NCI-H345 treated with DMSO at 0.1 percent for 48 hours (cell line): ENCODE results near the gene SPIB.

Experiments used
- DNase-seq: peaks from one replicate; lab custom pipeline; 2025; ENCODE audit not compliant: unreplicated experiment; lab: John Stamatoyannopoulos, UW

The SPIB gene

DNA sequence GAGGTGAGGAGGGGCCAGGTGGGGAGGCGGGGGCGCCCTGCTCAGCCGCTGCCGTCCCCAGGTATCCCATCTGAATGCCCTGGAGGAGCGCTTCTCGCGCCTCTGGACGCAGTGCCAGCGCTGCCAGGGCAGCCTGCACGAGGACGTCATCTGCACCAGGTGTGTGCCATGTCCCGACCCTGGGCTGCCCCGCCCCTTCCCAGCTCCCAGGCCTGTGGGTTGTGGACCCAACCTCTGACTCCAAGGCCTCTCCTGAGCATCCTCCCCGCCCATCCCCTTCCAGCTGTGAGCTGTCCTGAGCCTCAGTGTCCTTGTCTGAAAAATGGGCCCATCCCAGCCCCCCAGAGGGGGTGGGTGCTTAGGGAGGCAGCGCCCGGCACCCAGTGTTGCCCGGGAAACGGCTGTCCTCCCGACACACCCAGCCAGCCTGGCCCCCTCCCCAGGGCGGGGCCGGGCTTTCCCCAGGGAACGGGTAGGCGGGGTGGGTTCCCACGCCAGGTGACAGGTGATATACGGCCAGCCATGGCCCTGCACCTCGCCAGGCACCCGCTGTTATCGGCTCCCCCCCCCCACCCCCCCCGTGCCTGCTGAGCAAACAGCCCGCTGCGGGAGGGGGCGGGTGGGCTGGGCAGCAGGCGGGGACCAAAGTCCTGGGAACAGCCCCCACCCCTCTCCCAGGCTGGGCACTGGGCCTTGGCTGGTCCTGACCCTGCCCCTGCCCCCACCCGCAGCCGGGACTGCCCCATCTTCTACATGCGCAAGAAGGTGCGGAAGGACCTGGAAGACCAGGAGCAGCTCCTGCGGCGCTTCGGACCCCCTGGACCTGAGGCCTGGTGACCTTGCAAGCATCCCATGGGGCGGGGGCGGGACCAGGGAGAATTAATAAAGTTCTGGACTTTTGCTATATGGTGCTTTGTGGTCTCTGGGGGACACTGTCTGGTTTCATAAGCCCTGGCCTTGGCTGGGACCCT, 1.3 kb upstream of the SPIB start:
- DNase-seq: no peak

DNA sequence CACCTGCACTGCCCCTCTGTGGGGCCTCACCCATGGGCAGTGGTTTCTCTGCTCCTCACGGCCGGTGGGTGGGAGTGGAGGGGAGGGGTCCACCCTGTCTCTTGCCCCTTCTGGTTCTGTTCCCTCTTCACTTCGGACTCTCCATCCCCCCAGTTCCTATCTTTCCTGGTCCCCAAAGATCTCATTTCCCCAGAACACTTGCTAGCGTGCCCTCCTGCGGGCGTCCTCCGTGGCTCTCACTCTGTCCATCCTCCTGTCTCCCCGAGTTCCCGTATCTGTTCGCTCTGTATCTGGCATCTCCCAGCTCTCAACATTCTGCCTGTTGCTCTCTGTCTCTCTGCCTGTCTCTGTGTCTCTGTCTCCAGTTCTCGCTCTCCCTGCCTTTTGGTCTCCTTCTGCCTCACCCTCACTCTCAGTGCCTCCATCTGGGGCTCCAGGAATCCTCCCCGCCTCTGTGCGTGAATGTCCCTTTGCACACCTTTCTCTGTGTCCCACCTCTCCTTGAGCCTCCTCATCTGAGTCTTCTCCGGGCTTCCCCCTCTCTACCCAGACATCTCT, 363 bp downstream of the SPIB start:
- DNase-seq: no peak

DNA sequence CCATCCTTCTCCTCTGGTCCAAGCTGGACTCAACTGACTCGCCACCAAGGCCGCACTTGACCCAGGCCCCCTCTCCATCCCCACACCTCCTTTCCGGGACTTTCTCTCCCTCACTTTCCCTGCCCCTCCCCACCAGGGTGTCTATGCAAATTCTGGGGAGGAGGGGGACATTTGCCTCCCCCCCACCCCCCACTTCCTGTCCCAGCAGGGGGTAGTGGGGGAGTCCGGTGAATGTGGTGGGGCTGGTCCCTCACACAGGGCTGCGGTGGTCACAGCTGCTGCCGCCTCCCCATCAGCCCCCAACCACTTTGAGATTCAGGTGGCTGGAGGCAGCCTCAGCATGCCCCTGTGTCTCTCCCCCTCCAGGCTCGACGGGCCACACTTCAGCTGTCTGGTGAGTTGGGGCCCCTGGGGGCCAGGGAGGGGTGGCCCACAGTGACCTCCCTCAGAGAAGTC, 870 bp downstream of the SPIB start:
- DNase-seq: no peak

DNA sequence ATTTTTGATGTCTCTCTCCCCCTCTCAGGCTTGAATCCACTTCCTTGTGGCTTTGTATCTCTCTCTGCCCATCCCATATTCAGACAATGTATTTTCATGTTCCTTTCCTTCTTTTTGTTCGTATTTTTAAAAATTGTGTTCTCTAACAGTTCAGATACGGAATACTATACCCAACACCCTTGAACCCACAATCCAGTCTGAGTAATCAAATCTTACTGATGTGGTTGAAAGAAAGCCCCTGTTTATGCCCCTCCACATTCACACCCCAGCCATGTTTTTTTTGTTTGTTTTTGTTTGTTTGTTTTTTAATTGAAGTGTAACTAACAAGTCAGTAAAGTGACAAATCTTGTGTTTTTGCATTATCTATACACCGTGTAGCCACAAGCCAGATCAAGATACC, 1.4 kb downstream of the SPIB start:
- no peak for DNase-seq

DNA sequence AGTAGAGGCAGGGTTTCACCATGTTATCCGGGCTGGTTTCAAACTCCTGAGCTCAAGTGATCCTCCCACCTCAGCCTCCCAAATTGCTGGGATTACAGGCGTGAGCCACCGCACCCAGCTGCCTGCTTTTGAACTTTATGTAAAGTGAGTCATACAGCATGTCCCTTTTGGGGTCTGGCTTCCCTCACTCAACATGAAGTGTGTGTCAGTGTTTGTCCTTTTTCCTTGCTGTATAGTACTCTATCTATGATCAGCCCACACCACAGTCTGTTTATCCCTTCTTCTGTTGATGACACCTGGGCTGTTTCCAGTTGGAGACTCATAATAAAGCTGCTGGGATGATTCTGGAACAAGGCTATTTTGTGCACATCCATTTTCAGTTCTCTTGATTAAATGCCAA, 2.1 kb downstream of the SPIB start:
- DNase-seq: no peak

DNA sequence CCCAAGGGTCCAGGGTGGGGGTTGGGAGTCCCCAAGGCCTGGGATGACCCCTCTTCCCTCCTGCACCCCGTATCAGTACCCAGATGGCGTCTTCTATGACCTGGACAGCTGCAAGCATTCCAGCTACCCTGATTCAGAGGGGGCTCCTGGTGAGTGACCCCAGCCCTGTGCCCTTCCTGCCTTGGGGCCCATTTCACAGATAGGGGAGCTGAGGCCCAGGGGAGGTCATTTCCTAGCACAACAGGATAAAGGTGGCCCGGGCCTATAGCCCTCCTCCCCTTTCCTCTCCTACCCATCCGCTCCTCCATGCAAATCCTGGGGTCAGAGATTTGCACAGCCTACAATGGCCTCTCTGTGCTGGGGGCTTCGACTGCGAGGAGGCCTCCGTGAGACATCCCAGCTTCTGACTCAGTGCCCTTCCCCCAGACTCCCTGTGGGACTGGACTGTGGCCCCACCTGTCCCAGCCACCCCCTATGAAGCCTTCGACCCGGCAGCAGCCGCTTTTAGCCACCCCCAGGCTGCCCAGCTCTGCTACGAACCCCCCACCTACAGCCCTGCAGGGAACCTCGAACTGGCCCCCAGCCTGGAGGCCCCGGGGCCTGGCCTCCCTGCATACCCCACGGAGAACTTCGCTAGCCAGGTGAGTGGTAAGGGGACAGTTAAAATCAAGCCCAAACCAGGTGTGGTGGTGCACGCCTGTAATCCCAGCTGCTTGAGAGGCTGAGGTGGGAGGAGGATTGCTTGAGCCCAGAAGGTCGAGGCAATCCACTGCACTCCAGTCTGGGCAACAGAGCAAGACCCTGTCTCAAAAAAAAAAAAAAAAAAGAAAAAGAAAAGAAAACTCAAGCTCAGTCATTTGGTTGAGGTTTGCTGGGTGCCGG, 3.9 kb downstream of the SPIB start:
- DNase-seq: no peak

DNA sequence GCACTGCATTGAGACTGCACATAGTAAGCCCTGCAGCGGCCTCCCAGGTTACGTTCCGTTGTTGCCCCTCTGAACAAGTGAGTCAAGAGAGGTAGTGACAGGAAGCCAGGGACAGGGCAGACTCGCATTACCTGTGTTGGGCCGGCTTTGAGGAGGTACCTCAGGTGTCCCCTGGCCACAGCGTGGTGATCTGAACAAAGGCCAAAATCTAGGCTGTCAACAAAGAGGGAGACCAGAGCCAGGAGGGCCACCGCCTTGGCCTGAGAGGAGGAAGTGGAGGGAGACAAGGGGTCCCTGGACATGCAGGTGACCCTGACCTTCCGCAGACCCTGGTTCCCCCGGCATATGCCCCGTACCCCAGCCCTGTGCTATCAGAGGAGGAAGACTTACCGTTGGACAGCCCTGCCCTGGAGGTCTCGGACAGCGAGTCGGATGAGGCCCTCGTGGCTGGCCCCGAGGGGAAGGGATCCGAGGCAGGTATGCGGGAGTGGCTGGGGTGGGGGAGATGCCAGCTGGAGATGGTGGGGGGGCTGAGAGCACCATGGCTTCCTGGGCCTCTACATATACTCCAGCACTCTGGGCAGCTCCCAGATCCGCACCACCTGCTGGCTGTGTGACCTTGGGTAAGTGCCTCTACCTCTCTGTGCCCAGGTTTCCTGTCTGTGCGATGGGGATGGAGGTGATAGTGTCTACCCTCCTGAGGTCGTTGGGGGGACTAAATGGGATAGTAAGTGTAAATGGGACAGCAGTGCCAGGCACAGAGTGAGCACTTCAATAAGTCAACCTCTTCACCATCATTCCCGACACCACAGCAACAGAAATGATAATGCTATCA, 4.8 kb downstream of the SPIB start:
- DNase-seq: no peak

DNA sequence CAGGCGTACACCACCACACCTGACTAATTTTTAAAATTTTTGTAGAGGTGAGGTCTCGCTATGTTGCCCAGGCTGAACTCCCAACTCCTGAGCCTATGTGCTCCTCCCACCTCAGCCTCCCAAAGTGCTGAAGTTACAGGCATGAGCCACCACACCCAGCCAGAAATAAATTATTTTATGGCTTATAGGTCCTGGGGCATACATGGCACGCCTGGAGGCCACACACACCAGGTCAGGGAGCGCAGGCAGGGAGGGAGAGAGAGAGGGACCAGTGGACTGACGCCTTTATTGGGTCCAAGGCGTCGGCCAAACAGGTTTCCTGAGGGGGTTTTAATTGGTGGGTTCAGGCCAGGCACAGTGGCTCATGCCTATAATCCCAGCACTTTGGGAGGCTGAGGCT, 6.8 kb downstream of the SPIB start:
- DNase-seq: no peak

DNA sequence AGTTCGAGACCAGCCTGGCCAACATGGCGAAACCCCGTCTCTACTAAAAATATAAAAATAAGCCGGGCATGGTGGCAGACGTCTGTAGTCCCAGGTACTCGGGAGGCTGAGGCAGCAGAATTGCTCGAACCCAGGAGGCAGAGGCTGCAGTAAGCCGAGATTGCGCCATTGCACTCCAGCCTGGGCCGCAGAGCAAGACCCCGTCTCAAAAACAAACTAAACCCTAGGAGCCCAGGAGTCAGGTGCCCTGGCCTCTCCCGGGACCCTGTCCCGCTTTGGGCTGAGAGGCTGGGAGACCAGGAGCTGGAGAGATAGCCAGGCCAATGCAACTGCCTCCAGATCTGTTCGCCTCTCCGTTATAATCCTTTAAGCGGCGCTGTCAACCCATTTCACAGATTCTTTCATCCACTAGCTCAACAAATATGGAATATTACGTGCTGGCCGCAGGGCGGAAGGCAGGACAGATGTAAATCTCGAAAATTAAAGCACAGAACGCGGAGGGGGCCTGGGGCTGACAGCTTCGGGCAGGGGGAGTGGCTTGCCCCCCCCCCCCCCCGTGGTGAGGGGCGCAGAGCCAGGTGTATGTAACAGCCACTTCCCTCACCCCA, 8.7 kb downstream of the SPIB start:
- DNase-seq: no peak

DNA sequence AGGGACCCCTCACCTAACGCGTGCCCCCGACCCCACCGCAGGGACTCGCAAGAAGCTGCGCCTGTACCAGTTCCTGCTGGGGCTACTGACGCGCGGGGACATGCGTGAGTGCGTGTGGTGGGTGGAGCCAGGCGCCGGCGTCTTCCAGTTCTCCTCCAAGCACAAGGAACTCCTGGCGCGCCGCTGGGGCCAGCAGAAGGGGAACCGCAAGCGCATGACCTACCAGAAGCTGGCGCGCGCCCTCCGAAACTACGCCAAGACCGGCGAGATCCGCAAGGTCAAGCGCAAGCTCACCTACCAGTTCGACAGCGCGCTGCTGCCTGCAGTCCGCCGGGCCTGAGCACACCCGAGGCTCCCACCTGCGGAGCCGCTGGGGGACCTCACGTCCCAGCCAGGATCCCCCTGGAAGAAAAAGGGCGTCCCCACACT, 9.3 kb downstream of the SPIB start:
- DNase-seq: no peak

DNA sequence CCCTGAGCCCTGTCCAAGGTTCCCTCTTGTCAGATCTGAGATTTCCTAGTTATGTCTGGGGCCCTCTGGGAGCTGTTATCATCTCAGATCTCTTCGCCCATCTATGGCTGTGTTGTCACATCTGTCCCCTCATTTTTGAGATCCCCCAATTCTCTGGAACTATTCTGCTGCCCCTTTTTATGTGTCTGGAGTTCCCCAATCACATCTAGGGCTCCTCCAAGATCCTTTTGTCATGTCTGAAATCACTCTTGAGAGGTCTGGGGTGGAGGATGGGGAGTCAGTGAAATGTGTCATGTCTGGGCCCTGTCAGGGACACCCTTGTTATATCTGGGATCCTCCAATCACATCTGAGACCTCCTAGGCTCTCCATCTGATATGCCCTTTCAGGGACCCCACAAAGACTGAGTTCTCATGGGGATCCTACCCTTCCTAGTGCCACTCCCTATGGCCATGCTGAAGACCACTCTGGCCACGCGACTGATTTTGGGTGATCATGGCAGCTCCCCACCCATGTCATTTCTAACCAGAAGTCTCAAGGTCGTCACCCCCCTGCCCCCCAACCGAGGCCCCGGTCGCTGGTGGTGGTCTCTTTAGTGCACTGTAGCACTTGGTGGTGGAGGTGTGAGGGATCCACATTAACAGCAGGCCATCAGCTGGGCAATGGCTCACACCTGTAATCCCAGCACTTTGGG, 10.2 kb downstream of the SPIB start:
- DNase-seq: no peak

DNA sequence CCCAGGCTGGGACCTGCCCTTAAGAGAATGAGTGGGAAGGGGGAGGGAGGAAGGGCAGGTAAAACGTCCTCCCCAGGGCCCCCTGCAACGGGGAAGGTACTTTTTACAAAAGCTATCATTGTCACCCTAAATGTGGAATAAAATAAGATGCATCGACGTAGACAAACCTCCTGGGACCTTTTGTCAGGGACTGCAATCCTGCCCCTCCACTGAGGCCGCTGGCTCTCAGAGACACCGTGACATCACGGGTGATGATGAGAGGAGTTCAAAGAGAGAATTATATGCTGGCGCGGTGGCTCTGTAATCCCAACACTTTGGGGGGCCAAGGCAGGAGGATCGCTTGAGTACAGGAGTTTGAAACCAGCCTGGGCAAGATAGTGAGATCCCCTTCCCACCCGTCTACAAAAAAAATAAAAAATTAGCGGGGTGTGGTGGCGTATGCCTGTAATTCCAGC, 12.2 kb downstream of the SPIB start:
- DNase-seq: no peak

DNA sequence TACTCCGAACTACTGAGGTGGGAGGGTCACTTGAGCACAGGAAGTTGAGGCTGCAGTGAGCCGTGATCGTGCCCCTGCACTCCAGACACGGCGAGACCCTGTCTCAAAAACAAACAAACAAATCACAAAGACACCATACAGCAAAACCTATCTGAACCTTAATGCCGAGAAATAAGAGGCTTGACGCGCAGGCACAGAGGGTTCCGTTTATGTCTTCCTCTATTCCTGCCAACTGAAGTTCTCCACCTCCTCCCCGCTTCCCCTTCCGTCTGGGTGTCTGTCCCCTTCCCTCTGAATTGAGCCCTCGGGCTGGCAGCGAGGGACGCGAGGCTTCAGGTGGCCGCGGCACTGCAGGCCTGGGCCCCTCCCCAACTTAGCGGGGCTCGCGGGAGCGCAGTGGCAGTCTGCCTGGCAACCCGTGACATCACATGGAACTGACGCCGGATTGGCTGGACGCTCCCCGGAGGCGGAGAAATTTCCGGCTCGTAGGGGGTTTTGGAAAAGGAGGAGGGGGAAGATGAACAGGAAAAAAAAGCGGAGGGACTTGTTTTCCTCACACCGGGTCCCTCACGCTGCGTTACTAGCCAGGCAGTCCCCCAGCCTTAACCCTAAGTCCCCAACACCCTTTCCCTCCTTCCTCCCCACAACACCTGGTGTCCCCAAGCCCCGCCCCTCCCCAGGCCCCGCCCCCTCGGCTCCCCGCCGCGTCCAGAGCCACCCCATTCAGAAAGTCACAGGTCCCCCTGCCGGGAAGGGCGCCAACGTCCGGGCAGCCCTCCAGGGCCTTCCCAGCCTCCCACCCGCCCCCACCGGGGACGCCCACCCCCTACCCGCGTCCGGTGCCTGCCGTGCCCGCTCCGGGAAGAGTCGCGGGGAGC, 12.8 kb downstream of the SPIB start:
- peak; percentile 59 for DNase-seq

DNA sequence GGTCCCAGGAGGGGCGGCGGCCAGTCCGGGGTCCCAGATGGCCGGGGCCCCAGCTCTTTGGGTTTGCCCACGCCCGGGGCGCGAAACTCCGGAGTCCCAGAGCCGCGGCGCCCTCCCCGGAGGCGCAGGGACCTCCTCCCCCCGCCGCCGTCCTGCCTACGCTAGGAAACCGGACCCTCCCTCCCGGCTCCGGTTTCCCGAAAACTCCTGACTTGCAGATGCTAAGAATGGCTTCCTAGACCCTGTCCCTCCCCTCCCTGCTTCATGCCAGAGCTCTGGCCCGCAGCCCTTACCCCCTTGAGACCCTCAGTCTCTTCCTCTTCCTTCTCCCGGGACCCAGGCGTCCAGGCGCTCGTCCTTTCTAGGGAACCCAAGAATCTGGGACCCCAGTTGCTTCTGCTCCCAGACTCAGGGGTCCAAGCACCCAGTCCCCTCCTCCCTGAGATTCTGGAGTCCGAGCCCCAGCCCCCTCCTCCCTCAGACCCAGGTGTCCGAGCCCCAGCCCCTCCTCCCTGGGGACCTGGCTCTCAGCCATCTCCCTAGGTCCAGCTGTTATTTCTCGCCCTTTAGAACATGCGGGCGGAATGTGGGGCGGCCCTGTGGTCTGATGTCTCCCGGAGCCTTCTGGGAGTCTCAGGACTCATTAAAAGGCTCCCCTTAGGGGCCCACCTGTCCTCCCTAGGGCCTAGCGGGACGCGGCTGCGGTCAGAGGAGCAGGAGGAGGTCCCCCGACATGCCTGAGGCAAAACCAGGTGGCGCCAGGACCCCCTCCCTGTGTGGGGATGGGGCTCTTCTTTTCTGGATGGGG, 13.7 kb downstream of the SPIB start, which contains the start of gene MYBPC2:
Gene MYBPC2, plus strand, starts transcription at position 672 of the 808 bp plus-strand sequence. Its CDS starts 62 bp downstream, at position 734.
- no peak for DNase-seq

DNA sequence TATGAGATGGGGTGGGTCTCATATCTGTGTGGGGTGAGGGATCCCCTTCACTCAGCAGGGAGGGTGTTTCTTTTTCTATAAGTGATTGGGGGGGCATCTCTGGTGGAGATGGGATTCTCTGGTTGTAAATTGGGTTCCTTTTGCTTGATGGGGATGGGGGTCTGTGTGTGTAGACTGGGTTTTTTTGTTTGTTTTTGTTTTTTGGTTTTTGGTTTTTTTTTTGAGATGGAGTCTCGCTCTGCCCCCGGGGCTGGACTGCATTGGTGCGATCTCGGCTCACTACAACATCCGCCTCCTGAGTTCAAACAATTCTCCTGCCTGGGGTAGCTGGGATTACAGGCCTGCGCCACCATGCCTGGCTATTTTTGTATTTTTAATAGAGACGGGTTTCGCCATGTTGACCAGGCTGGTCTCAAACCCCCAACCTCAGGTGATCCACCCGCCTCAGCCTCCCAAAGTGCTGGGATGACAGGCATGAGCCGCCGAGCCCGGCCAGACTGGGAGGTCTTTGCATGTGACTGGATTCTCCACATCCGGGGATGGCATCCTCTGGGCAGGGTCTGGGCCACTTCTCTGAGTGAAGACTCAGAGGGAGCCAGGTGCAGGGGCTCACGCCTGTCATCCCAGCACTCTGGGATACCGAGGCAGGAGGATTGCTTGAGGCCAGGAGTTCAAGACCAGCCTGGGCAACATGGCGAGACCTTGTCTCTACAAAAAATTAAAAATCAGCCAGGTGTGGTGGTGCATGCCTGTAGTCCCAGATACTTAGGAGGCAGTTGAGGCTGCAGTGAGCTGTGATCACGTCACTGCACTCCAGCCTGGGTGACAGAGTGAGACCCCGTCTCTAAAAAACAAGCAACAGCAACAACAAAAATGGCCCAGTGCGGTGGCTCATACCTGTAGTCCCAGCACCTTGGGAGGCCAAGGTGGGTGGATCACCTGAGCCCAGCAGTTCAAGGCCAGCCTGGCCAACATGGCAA, 14.8 kb downstream of the SPIB start:
- DNase-seq: no peak

DNA sequence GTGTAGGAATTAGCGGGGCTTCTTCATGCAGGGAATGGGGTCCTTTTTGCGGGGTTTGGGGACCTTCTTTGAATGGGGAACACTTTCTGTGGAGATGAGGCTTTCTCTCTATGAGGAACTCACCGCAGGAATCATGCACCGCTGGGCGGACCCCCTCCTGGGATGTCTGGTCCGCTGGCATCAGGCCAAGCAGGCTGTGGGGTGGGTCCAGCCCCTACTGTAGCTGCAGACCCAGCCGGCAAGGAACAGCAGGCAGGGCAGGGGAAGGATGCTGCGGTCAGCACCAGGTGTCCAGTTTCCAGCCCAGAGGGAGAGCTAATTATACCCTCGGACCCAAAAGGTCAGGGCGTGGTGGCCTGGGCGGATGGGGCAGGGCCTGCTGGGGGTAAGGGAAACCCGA, 15.8 kb downstream of the SPIB start:
- peak; percentile 18 for DNase-seq
